ENCODE data around the gene TCP11L2.
"Not testable (repeated sequence)": the region's sequence is repeated elsewhere in the genome, so short reads cannot be mapped to it uniquely, and the experiment has no call there.

TCP11L2 gene

DNA sequence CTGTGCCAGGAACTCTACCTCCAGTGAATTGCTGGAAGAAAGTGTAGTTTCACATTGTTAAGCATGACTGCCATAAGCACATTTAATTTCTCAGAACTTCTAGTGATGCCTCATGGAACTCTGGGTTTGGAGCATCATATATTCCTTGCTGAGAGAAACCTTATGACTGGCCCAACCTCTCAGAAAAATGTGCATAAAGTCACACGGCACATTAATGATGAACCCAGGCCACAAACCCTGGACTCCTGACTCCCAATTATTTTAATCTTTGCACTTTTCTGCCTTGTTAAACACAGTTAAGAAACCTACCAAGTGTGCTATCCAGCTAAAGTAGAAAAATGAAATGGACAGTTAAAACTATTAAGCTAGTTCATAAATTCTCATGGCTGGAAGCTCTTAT lies 5.6 kb downstream of the TCP11L2 start:
- no peak for DNase-seq

DNA sequence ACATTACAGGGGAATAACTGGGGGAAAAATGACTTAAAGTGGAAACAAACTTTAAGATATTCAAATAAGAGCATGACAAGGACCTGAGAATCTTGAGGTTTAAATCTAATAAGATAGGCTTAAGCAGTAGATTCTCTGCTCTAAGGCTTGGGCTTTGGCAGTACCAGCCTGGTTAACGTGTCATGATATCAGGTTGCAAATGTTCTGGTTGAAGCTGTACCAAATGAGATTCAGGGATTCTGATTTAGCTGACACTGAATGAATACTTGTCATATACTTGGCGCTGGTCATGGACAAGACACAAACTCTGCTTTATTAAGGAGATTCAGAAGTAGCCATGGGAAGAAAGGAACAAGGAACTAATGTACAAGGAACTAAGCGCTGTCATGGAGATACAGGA lies 6.1 kb downstream of the TCP11L2 start:
- no peak for DNase-seq

DNA sequence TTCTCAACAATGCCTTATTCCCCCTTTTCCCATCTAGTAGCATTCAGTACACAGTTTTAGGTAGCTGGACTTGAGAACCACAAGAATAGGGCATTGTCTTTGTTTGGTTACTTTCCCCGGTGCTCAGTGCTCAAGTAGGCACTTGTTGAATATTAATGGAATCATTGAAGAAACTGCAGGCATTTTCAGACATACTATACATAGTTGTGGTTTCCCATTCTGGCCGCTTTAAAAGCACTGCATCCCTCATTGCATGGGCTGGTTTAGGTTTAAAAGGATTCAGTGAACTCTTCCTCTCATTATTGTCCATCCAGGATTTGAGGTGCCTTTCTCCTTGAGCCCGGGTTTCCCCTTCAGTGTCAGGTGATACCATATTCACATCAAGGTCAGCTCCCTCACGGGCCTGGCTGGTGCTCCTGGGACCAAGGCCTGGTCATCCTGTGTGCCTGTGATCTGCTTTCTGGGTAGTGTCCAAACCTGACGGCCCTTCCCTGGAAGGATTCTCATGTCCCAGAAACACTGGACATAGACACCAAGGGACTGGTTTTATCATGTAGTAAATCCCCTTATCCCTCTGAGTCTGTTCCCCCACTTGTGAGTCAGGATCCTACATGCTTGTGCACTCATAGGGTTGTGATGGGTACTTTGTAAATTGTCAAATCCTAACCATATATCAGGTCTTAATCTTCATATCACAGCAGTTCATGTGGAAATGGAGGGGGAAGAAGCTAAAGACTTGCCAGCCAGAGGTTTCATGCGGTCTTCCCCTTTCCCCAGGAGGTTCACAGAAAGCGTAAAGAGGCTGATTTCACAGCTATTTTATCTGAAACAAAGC lies 7.4 kb downstream of the TCP11L2 start:
- DNase-seq, result no peak

GRCh38 chr12:106310687-106311086 lies 8.2 kb downstream of the TCP11L2 start:
- no peak for DNase-seq

- DNase-seq, result no peak
Observed at GRCh38 chr12:106311139-106311538, 8.6 kb downstream of the TCP11L2 start.

GRCh38 chr12:106313413-106313812 lies 10.9 kb downstream of the TCP11L2 start:
- not testable (repeated sequence) for DNase-seq

DNA sequence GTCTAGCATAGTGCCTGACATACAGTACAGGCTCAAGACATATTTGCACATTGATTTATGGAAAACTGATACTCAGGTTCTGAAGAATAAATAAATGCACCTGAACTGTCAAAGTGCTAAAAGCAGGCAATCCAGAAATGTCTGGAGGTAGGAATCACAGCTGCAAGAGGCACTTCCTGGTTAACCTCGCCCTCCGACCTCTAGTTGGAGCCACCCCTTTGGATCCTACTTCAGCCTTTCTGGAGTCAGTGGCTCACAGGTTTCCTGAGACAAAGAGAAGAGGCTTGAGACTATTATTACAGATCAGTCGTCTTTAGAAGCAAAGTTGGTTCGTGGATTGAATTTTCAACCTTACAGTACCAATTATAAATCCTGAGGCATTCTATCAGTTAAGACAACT lies 13.0 kb downstream of the TCP11L2 start:
- DNase-seq, result no peak

- no peak for DNase-seq
Observed at GRCh38 chr12:106317406-106318082, 15.0 kb downstream of the TCP11L2 start.

DNA sequence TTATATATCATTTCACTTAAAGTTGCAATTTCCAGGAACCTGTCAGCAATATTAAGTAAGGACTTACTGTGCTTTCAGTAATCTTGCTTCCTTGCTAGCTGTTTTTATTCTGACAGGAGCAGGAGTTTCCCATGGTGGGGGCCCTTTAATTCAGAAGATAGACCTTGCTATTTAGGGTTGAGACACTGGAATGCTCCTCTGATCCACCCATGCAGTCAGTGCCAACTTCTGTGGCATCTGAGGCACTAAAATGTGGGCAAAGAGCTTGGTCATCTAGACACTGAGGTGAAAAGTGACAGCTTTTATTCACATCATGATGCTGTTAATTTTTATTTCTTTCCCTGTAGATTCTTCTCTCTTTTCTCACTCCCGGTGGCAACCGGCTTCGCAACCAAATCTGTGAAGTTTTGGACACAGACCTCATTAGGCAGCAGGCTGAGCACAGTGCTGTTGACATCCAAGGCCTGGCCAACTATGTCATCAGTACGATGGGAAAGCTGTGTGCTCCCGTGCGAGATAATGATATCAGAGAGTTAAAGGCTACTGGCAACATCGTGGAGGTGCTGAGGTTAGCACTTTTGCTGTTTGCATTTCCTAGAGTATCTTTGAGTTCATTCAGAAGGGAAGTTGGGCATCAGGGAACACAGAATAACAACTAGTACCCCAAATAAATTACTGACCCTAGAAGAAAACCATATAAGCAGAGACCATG lies 18.8 kb downstream of the TCP11L2 start:
- no peak for DNase-seq

DNA sequence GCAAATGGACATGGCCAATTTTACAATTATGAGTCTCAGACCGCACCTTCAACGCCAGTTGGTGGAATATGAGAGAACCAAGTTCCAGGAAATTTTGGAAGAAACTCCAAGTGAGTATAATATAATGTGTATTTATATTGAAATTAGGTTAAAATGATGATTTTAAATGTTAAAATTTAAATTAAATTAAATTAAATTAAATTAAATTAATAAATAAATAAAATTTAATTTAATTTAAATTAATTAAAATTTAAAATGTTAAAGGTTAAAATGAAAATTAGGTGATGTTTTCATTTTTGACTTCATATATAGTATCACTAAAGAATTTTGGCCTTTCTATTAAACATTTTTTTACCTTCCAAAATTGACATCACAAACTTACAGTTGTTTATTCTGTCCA lies 21.0 kb downstream of the TCP11L2 start:
- DNase-seq, result no peak

- DNase-seq, result no peak
Observed at GRCh38 chr12:106327309-106327869, 24.9 kb downstream of the TCP11L2 start.

DNA sequence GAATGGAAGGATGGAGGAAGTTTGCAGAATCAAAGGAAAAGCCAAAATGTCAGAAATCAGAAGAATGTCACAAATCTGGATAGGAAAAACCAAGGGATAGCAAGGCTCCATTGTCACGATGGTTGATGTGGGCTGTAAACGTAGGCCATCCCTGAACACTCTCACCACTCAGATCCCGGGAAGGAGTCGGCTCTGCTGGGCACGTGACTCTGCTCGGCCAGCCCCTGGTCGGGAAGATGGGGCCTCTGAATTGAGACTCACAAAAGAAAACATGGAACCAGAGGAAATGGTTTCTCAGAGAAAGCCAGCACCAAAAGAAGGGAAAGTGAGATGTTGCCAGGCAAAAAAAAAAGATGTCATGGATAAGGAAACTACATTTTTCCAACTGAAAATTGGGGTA lies 26.2 kb downstream of the TCP11L2 start:
- no peak for DNase-seq

DNA sequence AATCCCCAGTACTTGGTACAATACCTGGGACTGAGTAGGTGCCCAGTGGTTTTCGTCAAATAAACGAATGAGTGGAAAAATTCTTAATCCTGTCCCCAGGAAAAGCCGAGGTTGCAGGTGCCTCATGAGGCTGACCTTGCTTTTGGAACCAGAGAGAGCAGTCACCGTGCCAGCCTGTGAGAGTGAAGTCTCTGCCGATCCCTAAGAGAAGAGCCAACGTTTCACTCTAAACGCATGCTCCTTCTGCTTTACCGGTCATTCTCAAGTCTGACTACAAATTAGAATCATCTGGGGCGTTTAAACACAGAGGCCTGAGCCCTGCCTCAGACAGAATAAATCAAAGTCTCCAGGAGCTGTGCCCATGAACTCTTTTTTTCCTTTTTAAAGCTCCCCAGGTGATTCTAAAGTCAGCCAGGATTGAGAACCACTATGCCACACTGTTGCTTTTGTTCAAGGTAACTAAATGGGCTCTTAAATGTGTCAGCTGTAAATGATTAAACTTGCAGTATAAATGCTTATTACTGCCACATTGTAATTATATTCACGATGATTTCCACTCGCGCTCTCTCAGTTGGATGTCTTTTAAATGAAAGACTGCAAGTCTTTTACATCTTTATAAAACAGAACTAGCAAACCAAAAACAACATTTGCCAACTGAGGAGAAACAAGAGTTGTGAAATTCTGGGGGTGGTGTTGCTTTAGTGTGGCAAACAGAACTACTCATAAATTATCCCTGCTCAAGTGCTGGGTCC lies 26.9 kb downstream of the TCP11L2 start:
- DNase-seq, result no peak

- no peak for DNase-seq
Observed at GRCh38 chr12:106331599-106331998, 29.1 kb downstream of the TCP11L2 start.

- DNase-seq, result no peak
Observed at GRCh38 chr12:106332536-106332935, 30.0 kb downstream of the TCP11L2 start.

DNA sequence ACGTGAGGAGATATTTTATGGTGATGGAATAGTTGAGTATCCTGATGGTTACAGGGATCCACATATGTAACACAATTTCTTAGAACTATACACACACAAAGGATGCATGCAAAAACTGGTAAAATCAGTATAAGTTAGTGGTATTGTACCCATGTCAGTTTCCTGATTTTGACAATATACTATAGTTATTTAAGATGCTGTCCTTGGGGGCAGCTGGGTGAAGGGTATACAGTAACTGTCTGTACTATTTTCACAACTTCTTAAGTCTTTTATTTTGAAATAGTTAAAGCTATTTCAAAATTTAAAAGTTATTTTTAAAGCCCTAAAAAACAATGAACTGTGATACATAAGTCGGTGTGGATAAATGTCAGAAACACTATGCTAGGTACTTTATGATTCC lies 30.5 kb downstream of the TCP11L2 start:
- no peak for DNase-seq

- DNase-seq, result no peak
Observed at GRCh38 chr12:106333756-106334155, 31.2 kb downstream of the TCP11L2 start.

GRCh38 chr12:106341086-106341877 lies 38.7 kb downstream of the TCP11L2 start:
- no peak for DNase-seq

- DNase-seq, result no peak
Observed at GRCh38 chr12:106342397-106343213, 40.1 kb downstream of the TCP11L2 start.

- no peak for DNase-seq
Observed at GRCh38 chr12:106343214-106343528, 40.6 kb downstream of the TCP11L2 start.

- no peak for DNase-seq
Observed at GRCh38 chr12:106344131-106344530, 41.6 kb downstream of the TCP11L2 start.

Data from GOT3 (cell line).